Chondrocyte (in vitro differentiated cells): Measurements from ENCODE around the gene PTPRG. TPM values are rescaled to one million over a fixed set of nuclear protein-coding genes. Genes with fewer than 3 reads are reported as not detected.

Source experiments
- DNase-seq: peaks from one replicate; pipeline ENCODE4 v3.0.0; 2021; ENCODE audit warnings: mixed read lengths, low spot score
- H3K27ac Mint-ChIP-seq: one replicate; pipeline ENCODE4 v1.8.0; 2021; ENCODE audit warnings: mild to moderate bottlenecking, moderate library complexity, mixed read lengths; ENCODE audit not compliant: unreplicated experiment
- H3K27me3 Mint-ChIP-seq: 2 replicates; pipeline ENCODE4 v1.8.0; 2021; ENCODE audit warnings: low read depth, mixed read lengths
- H3K36me3 Mint-ChIP-seq: 2 replicates; pipeline ENCODE4 v1.8.0; 2021; ENCODE audit warnings: low read depth, mixed read lengths
- H3K4me1 Mint-ChIP-seq: 2 replicates; pipeline ENCODE4 v1.8.0; 2021; ENCODE audit warnings: low read depth, mild to moderate bottlenecking, mixed read lengths
- H3K4me3 Mint-ChIP-seq: one replicate; pipeline ENCODE4 v1.8.0; 2021; ENCODE audit warnings: mild to moderate bottlenecking, moderate library complexity, mixed read lengths; ENCODE audit not compliant: unreplicated experiment
- H3K9me3 Mint-ChIP-seq: 2 replicates; pipeline ENCODE4 v1.8.0; 2021; ENCODE audit warnings: low read depth, mixed read lengths
- CTCF ChIP-seq: fragments of 200-600 bp; sonication (generic); IDR thresholded peaks from 2 replicates; pipeline ENCODE4 v1.5.0; 2021; ENCODE audit warnings: antibody characterized with exemption, mild to moderate bottlenecking, moderate library complexity
- total RNA-seq: library from RNA; stranded (reverse); gene quantifications from 3 replicates; pipeline ENCODE4 v1.2.1, GENCODE V29; 2021

The PTPRG gene
- total RNA-seq, 1 donor from 2014 or later = 45.5 TPM

- Mint-ChIP-seq H3K4me1 (peaks cover 7% of the 10 kb centered on the region), H3K9me3 (no peaks in the 10 kb centered on the region), H3K36me3 (no peaks in the 10 kb centered on the region), H3K4me3 (no peak overlapping the region), H3K27me3 (no peaks in the 10 kb centered on the region), H3K27ac (no peak overlapping the region)
- no peak for DNase-seq
- TF ChIP-seq CTCF = no peak
Measured at GRCh38 chr3:61863579-61863978, 302.2 kb downstream of the PTPRG start.

GRCh38 chr3:61864886-61865285 is 303.5 kb downstream of the PTPRG start:
- Mint-ChIP-seq H3K4me1 (peaks cover 7% of the 10 kb centered on the region), H3K27ac (no peak overlapping the region)
- TF ChIP-seq CTCF = no peak

GRCh38 chr3:61865466-61866152 is 304.2 kb downstream of the PTPRG start:
- no peak overlapping the region for H3K27ac Mint-ChIP-seq
- no peaks in the 10 kb centered on the region for H3K9me3 Mint-ChIP-seq
- H3K4me3 Mint-ChIP-seq = no peak overlapping the region
- H3K4me1 Mint-ChIP-seq = peaks cover 7% of the 10 kb centered on the region
- no peaks in the 10 kb centered on the region for H3K27me3 Mint-ChIP-seq
- DNase-seq = no peak
- no peak for TF ChIP-seq CTCF
- H3K36me3 Mint-ChIP-seq = peaks cover 2% of the 10 kb centered on the region

More at GRCh38 chr3:61864886-61865285, 303.5 kb downstream of the PTPRG start:
- DNase-seq = no peak
- H3K36me3 Mint-ChIP-seq = peaks cover 2% of the 10 kb centered on the region
- H3K27me3 Mint-ChIP-seq = no peaks in the 10 kb centered on the region
- H3K4me3 Mint-ChIP-seq = no peak overlapping the region
- no peaks in the 10 kb centered on the region for H3K9me3 Mint-ChIP-seq

- no peaks in the 10 kb centered on the region for H3K9me3 Mint-ChIP-seq
- H3K27me3 Mint-ChIP-seq = no peaks in the 10 kb centered on the region
- H3K27ac Mint-ChIP-seq = no peak overlapping the region
- no peak for DNase-seq
- no peak overlapping the region for H3K4me3 Mint-ChIP-seq
- no peak for TF ChIP-seq CTCF
- H3K36me3 Mint-ChIP-seq = peaks cover 2% of the 10 kb centered on the region
- peaks cover 7% of the 10 kb centered on the region for H3K4me1 Mint-ChIP-seq
Measured at GRCh38 chr3:61866153-61866542, 304.8 kb downstream of the PTPRG start.

- Mint-ChIP-seq H3K9me3 (no peaks in the 10 kb centered on the region), H3K27ac (no peak overlapping the region), H3K36me3 (peaks cover 2% of the 10 kb centered on the region), H3K4me1 (peaks cover 9% of the 10 kb centered on the region), H3K4me3 (no peak overlapping the region), H3K27me3 (no peaks in the 10 kb centered on the region)
- DNase-seq = no peak
- no peak for TF ChIP-seq CTCF
Measured at GRCh38 chr3:61866961-61867461, 305.6 kb downstream of the PTPRG start.
